ENCODE measurements around the gene PCMTD2.

- TF ChIP-seq CTCF (IDR thresholded peaks at IDR 0.05) (no peak), POLR2AphosphoS5 (IDR thresholded peaks at IDR 0.05; ENCODE audit: insufficient read depth in 1 of 2, low read depth in 1 of 2) (no peak), POLR2A (IDR thresholded peaks at IDR 0.05) (no peak)
Measured at GRCh38 chr20:64214952-64215351, 40.6 kb upstream of the PCMTD2 start.
